ENCODE measurements around the gene PROX2.

DNA sequence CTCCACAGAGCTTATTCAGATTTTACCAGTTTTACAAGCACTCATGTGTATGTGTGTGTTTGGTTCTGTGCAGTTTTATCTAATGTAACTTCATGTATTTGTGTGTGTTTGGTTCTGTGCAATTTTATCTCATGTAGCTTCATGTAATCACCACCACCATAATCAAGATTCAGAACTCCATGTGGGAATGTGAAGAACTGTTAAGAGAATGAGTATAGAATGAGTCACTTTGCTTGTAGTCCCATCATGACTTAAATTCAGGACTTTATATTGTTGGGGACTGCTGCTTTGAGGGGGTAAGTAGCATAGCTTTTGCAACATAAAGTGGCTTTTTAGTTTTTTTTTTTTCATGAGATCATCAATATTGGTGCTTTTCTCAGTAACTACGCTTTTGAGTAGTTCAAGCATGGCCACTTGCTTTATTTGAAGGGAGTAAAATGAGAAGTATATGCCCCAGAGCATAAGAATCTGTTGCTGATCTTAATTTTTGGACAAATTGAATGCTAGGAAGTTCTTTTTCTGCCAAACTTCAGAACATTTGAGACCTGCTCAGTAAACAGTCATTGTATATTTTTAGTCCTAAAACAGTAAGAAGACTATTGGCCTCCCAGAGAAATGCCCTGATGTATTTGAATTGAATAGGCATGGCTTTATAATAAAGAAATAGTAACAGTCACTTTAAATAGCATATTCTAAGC, 28.8 kb downstream of the PROX2 start:
- TF ChIP-seq EZH2 (IDR thresholded peaks at IDR 0.05; ENCODE audit: insufficient read depth, poor library complexity, severe bottlenecking) = no peak
- no peak for TF ChIP-seq EZH2phosphoT487 (IDR thresholded peaks at IDR 0.05; ENCODE audit: insufficient read depth, low read depth)

Measured in GM23248 (cell line).